Measurements from ENCODE around the gene NDRG4. TPM values are rescaled to one million over a fixed set of nuclear protein-coding genes. Genes with fewer than 3 reads are reported as not detected.

The NDRG4 gene
- total and polyA plus RNA-seq, 2 donors (not counting 1 experiment from before 2014, with no cell fraction given): 0.96 to 1.1 TPM

DNA sequence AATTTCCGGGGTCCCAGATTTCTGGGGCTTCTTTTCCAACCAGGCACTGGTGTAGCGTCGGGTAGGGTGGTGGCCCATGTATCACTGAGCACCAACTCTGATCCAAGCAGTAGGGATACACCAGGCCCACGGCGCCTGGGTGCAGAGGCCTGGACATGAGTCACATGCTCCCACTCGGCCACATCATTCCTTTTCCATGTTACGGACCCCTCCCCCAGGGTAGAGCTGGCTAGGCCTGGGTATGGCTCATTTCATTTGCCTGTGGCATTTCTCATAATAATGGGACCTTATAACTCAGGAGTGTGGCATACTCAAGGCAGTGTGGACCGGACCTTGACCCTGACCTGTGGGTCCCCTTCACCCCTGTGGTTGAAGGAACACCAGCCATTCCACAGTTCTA is 18.0 kb upstream of the NDRG4 start:
- Histone ChIP-seq H3K9ac (ENCODE audit: low read length) (no peak overlapping the region), H3K36me3 (replicated peaks in 1 of 2; ENCODE audit: control extremely low read depth in 1 of 2, control insufficient read depth in 1 of 2, extremely low read depth in 1 of 2, insufficient read depth in 2 of 2, low read length in 1 of 2) (no peaks in the 10 kb centered on the region), H4K20me1 (ENCODE audit: control insufficient read depth, insufficient read depth, low read length, poor library complexity, severe bottlenecking) (no peaks in the 10 kb centered on the region), H2AFZ (ENCODE audit: insufficient read depth, low read depth, low read length, poor library complexity, severe bottlenecking) (no peak overlapping the region), H3K4me1 (ENCODE audit: control insufficient read depth in 2 of 2, insufficient read depth in 2 of 2, low read length in 2 of 2) (no peaks in the 10 kb centered on the region), H3K9me3 (ENCODE audit: control extremely low read depth in 1 of 3, control insufficient read depth in 2 of 3, insufficient read depth in 1 of 3, low read length in 2 of 3) (no peaks in the 10 kb centered on the region), H3K4me3 (ENCODE audit: control extremely low read depth in 1 of 5, extremely low read depth in 1 of 5, insufficient read depth in 1 of 5, low read depth in 2 of 5, low read length in 4 of 5) (no peak overlapping the region), H3K27me3 (replicated peaks in 1 of 4; ENCODE audit: control extremely low read depth in 1 of 4, control insufficient read depth in 3 of 4, insufficient read depth in 4 of 4, low read length in 3 of 4) (no peaks in the 10 kb centered on the region), H3K27ac (ENCODE audit: low read length in 2 of 2) (no peak overlapping the region), H3K4me2 (replicated peaks; ENCODE audit: low read depth, low read length, poor library complexity, severe bottlenecking) (no peak overlapping the region), H3K79me2 (ENCODE audit: control insufficient read depth, insufficient read depth, low read length) (no peaks in the 10 kb centered on the region)
- intact Hi-C loops (cut with micrococcal nuclease): loop anchor here (10.0 kb wide), 2 partner anchors 273 to 457 kb away; partner anchors contain the start of gene MMP15
- POLR2A ChIA-PET: no interaction called here
- Mint-ChIP-seq H3K27ac (no peak overlapping the region), H3K9me3 (ENCODE audit: insufficient read depth) (no peaks in the 10 kb centered on the region), H3K4me3 (no peak overlapping the region), H3K4me1 (no peaks in the 10 kb centered on the region), H3K27me3 (peaks cover 5% of the 10 kb centered on the region)
- CTCF ChIA-PET: no interaction called here
- 78% methylated on average over 5 of the region's 8 CpGs for WGBS (ENCODE audit: insufficient coverage)
- ATAC-seq (ENCODE audit: low read depth): no peak
- no peak for DNase-seq
- TF ChIP-seq EZH2 (IDR thresholded peaks at IDR 0.05; ENCODE audit: borderline replicate concordance, insufficient read depth, low read depth, low read length, poor library complexity, severe bottlenecking): no peak
- TF ChIP-seq, protein P1, sequence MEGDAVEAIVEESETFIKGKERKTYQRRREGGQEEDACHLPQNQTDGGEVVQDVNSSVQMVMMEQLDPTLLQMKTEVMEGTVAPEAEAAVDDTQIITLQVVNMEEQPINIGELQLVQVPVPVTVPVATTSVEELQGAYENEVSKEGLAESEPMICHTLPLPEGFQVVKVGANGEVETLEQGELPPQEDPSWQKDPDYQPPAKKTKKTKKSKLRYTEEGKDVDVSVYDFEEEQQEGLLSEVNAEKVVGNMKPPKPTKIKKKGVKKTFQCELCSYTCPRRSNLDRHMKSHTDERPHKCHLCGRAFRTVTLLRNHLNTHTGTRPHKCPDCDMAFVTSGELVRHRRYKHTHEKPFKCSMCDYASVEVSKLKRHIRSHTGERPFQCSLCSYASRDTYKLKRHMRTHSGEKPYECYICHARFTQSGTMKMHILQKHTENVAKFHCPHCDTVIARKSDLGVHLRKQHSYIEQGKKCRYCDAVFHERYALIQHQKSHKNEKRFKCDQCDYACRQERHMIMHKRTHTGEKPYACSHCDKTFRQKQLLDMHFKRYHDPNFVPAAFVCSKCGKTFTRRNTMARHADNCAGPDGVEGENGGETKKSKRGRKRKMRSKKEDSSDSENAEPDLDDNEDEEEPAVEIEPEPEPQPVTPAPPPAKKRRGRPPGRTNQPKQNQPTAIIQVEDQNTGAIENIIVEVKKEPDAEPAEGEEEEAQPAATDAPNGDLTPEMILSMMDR (IDR thresholded peaks at IDR 0.05): no peak

DNA sequence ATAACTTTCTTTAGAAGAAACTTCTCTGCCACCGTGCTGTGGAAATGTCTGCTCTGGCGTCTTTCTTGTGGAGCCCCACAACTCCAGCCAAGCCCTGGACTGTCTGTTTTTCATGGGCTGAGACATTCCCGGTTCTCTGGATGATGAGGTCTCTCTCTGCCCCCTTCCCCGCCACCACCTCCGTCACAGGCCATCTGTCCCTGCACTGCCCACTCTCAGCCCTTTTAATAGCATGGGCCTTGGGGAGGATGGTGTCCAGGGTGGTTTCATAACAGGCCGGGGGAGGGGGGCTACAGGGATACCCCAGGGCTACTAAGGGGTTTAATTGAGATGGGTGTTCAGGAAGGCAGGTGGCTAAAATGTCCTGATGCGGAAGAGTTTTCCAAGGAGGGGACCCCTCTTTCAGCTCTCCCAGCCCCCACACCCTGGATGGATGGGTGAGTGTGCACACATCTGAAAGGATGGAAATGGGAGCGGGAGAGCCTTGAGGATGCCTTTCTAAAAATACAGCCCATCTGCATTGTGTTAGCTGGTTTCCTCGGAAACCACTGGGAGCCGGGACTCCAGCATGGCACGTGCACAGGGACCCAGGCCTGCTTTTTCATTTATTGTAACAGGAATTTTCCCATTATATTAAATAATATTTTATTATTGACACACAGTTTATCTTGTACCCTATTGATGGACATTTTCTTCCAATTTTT is 14.6 kb upstream of the NDRG4 start:
- ChIA-PET POLR2A (no interaction called here), CTCF (interaction anchor here (0.7 to 7.9 kb wide), 6 partner anchors 10 to 312 kb away, joined by 3 to 199 read pairs (median 4); no protein-coding TSS in a partner anchor)
- ATAC-seq (ENCODE audit: low read depth) (no peak), DNase-seq (no peak)
- Histone ChIP-seq H2AFZ (ENCODE audit: insufficient read depth, low read depth, low read length, poor library complexity, severe bottlenecking) (no peak overlapping the region), H3K79me2 (ENCODE audit: control insufficient read depth, insufficient read depth, low read length) (no peaks in the 10 kb centered on the region), H3K4me2 (replicated peaks; ENCODE audit: low read depth, low read length, poor library complexity, severe bottlenecking) (no peak overlapping the region), H4K20me1 (ENCODE audit: control insufficient read depth, insufficient read depth, low read length, poor library complexity, severe bottlenecking) (no peaks in the 10 kb centered on the region), H3K4me3 (ENCODE audit: control extremely low read depth in 1 of 5, extremely low read depth in 1 of 5, insufficient read depth in 1 of 5, low read depth in 2 of 5, low read length in 4 of 5) (no peak overlapping the region), H3K36me3 (replicated peaks in 1 of 2; ENCODE audit: control extremely low read depth in 1 of 2, control insufficient read depth in 1 of 2, extremely low read depth in 1 of 2, insufficient read depth in 2 of 2, low read length in 1 of 2) (no peaks in the 10 kb centered on the region), H3K9ac (ENCODE audit: low read length) (no peak overlapping the region), H3K9me3 (ENCODE audit: control extremely low read depth in 1 of 3, control insufficient read depth in 2 of 3, insufficient read depth in 1 of 3, low read length in 2 of 3) (no peaks in the 10 kb centered on the region), H3K27me3 (replicated peaks in 1 of 4; ENCODE audit: control extremely low read depth in 1 of 4, control insufficient read depth in 3 of 4, insufficient read depth in 4 of 4, low read length in 3 of 4) (peaks cover 0 to 5% (median 0%) of the 10 kb centered on the region in 4 experiments), H3K27ac (ENCODE audit: low read length in 2 of 2) (no peak overlapping the region), H3K4me1 (ENCODE audit: control insufficient read depth in 2 of 2, insufficient read depth in 2 of 2, low read length in 2 of 2) (peaks cover 3 to 7% of the 10 kb centered on the region in 2 donors)
- Mint-ChIP-seq H3K9me3 (ENCODE audit: insufficient read depth) (no peaks in the 10 kb centered on the region), H3K4me1 (peaks cover 3% of the 10 kb centered on the region), H3K4me3 (no peak overlapping the region), H3K27me3 (peaks cover 11% of the 10 kb centered on the region), H3K27ac (no peak overlapping the region)
- WGBS (ENCODE audit: insufficient coverage): 63% methylated on average over 5 of the region's 11 CpGs
- TF ChIP-seq, protein P1 (IDR thresholded peaks at IDR 0.05): no peak
- TF ChIP-seq EZH2 (IDR thresholded peaks at IDR 0.05; ENCODE audit: borderline replicate concordance, insufficient read depth, low read depth, low read length, poor library complexity, severe bottlenecking): no peak
- intact Hi-C loops (cut with micrococcal nuclease): loop anchor here (10.0 kb wide), 2 partner anchors 269 to 461 kb away; partner anchors contain the start of gene MMP15
